Liver (tissue), 3 donors: ENCODE data around the gene DRG2.

Experiments
- HNF4G ChIP-seq: IDR thresholded peaks from 2 replicates; pipeline ENCODE4 v1.6.1; 2016; ENCODE audit warnings: antibody characterized with exemption
- TAF1 ChIP-seq: conservative IDR thresholded peaks from 2 replicates; pipeline ENCODE4 v1.6.1; 2016; ENCODE audit warnings: antibody characterized with exemption, mild to moderate bottlenecking
- TF ChIP-seq, protein P1 (sequence below): fragments of 150-350 bp; IDR thresholded peaks from 2 replicates; pipeline ENCODE4 v1.5.1; 2017; ENCODE audit warnings: improper control_type of control experiment, low read depth, low read length; ENCODE audit not compliant: missing input control
- donor health status: healthy.
- donor health status: healthy.

DNA sequence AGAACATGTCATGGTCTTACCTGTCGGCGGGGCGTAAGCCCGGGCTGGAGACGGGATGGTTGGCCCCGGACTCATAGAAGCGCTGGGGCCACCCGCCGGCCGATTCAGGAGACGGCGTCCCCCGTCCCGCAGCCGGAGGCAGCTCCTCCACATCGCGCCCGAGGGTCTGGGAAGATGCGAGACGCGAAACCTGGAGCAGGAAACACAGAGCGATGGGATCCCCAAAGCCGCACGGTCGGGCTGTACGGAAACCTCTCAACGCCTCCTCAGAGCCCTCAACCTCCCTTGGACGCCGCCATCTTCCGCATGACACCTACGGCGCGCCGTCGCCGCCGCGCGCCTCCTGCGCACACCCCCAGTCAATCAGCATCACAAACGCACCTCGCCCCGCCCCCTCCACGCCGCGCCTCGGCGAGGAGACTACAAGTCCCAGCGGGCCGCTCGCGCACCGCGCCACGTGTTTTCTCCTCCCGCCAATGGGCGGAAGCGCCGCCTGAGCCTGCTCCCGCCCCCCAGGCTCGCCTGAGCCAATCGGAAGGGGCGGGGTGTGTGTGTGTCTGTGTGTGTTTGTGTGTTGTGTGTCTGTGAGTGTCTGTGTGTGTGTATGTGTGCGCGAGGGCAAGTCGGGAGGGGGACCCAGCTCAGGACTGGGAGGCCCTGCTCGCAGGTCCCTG lies 48.8 kb upstream of the DRG2 start, which contains the start of the genes ATPAF2 and GID4:
- TF ChIP-seq TAF1 (no peak), HNF4G (no peak)
- TF ChIP-seq, protein P1, sequence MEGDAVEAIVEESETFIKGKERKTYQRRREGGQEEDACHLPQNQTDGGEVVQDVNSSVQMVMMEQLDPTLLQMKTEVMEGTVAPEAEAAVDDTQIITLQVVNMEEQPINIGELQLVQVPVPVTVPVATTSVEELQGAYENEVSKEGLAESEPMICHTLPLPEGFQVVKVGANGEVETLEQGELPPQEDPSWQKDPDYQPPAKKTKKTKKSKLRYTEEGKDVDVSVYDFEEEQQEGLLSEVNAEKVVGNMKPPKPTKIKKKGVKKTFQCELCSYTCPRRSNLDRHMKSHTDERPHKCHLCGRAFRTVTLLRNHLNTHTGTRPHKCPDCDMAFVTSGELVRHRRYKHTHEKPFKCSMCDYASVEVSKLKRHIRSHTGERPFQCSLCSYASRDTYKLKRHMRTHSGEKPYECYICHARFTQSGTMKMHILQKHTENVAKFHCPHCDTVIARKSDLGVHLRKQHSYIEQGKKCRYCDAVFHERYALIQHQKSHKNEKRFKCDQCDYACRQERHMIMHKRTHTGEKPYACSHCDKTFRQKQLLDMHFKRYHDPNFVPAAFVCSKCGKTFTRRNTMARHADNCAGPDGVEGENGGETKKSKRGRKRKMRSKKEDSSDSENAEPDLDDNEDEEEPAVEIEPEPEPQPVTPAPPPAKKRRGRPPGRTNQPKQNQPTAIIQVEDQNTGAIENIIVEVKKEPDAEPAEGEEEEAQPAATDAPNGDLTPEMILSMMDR = no peak
